T-helper 2 cell treated with Interferon-gamma antibody and Interleukin-4, amounts not matched to agents 100 ng/mL and 5 ng/mL, for 36 hours (primary cell): ENCODE results near the gene SLC17A6. TPM values are rescaled to one million over a fixed set of nuclear protein-coding genes. Genes with fewer than 3 reads are reported as not detected.

Experiments used
- intact Hi-C: fragments of 100-400 bp; cut with micrococcal nuclease; formaldehyde crosslinking; loops from one replicate; pipeline ENCODE4 v1.15.1; 2023
- total RNA-seq: library from RNA; stranded (reverse); gene quantifications from 2 replicates; pipeline ENCODE4 v1.2.3, GENCODE V29; 2022

Gene SLC17A6
- total RNA-seq, 1 donor from 2014 or later: not detected

GRCh38 chr11:22389526-22390282 is 51.5 kb downstream of the SLC17A6 start:
- intact Hi-C loops: no loop called here

GRCh38 chr11:22390283-22390655 is 52.1 kb downstream of the SLC17A6 start:
- intact Hi-C loops: no loop called here

- intact Hi-C loops: no loop called here
Observed at GRCh38 chr11:22392561-22392960, 54.4 kb downstream of the SLC17A6 start.

- intact Hi-C loops: no loop called here
Observed at GRCh38 chr11:22405377-22405776, 67.2 kb downstream of the SLC17A6 start.

GRCh38 chr11:22407267-22407666 is 69.1 kb downstream of the SLC17A6 start:
- intact Hi-C loops: no loop called here

- intact Hi-C loops: no loop called here
Observed at GRCh38 chr11:22407921-22408320, 69.7 kb downstream of the SLC17A6 start.

- intact Hi-C loops: no loop called here
Observed at GRCh38 chr11:22415476-22415875, 77.3 kb downstream of the SLC17A6 start.

- intact Hi-C loops: no loop called here
Observed at GRCh38 chr11:22416462-22416861, 78.3 kb downstream of the SLC17A6 start.

GRCh38 chr11:22426915-22427314 is 88.7 kb downstream of the SLC17A6 start:
- intact Hi-C loops: no loop called here

Other genes with a start within 250 kb of the SLC17A6 start
- 0.05 and 0.09 TPM in 2 replicates for gene ANO5, start 145.3 kb upstream of the SLC17A6 start, total RNA-seq